ENCODE data around the gene MRPL16. TPM values are rescaled to one million over a fixed set of nuclear protein-coding genes. Genes with fewer than 3 reads are reported as not detected.
"Not testable (repeated sequence)": the region's sequence is repeated elsewhere in the genome, so short reads cannot be mapped to it uniquely, and the experiment has no call there.

Gene MRPL16
- polyA plus RNA-seq, 1 donor from 2014 or later, result 33.2 TPM

- TF ChIP-seq EZH2 (IDR thresholded peaks at IDR 0.05; ENCODE audit: borderline replicate concordance, insufficient read depth, low read length, poor library complexity, severe bottlenecking) (no peak), REST (IDR thresholded peaks at IDR 0.05; ENCODE audit: borderline replicate concordance) (no peak), RAD21 (conservative IDR thresholded peaks at IDR 0.05) (no peak), MXI1 (conservative IDR thresholded peaks at IDR 0.05; ENCODE audit: poor library complexity, severe bottlenecking) (no peak), EP300 (conservative IDR thresholded peaks at IDR 0.05; ENCODE audit: poor library complexity, severe bottlenecking) (no peak), POLR2AphosphoS5 (IDR thresholded peaks at IDR 0.05) (no peak), TAF1 (IDR thresholded peaks at IDR 0.05; ENCODE audit: low read depth) (no peak), SMC3 (conservative IDR thresholded peaks at IDR 0.05; ENCODE audit: poor library complexity) (no peak)
Observed at GRCh38 chr11:59785818-59786217, 24.8 kb downstream of the MRPL16 start.

GRCh38 chr11:59784441-59784840 is 26.1 kb downstream of the MRPL16 start:
- not testable (repeated sequence) for H3K9ac ChIP-seq (ENCODE audit: low read length); H3K27ac ChIP-seq (ENCODE audit: low read length); H3K27me3 ChIP-seq (ENCODE audit: insufficient read depth, low read depth, low read length); H3K4me2 ChIP-seq (ENCODE audit: low read length); H3K9me3 ChIP-seq (ENCODE audit: low read length); H3K79me2 ChIP-seq (replicated peaks; ENCODE audit: insufficient read depth, low read length); H3F3A ChIP-seq (ENCODE audit: insufficient read depth, low read length, poor library complexity, severe bottlenecking); H2AFZ ChIP-seq (ENCODE audit: low read depth, low read length); H3K36me3 ChIP-seq (ENCODE audit: insufficient read depth, low read length); H3K4me3 ChIP-seq (ENCODE audit: low read length); H3K9me2 ChIP-seq (ENCODE audit: insufficient read depth, low read length); H4K20me1 ChIP-seq (ENCODE audit: insufficient read depth)

More at GRCh38 chr11:59785818-59786217, 24.8 kb downstream of the MRPL16 start:
- H2AFZ ChIP-seq (ENCODE audit: low read depth, low read length), result no peak overlapping the region
- H3K27ac ChIP-seq (ENCODE audit: low read length), result no peak overlapping the region
- no peaks in the 10 kb centered on the region for H3F3A ChIP-seq (ENCODE audit: insufficient read depth, low read length, poor library complexity, severe bottlenecking)
- no peaks in the 10 kb centered on the region for H4K20me1 ChIP-seq (ENCODE audit: insufficient read depth)
- H3K79me2 ChIP-seq (replicated peaks; ENCODE audit: insufficient read depth, low read length), result no peaks in the 10 kb centered on the region
- no peaks in the 10 kb centered on the region for H3K9me2 ChIP-seq (ENCODE audit: insufficient read depth, low read length)
- no peaks in the 10 kb centered on the region for H3K27me3 ChIP-seq (ENCODE audit: insufficient read depth, low read depth, low read length)
- H3K9me3 ChIP-seq (ENCODE audit: low read length), result no peaks in the 10 kb centered on the region
- no peaks in the 10 kb centered on the region for H3K36me3 ChIP-seq (ENCODE audit: insufficient read depth, low read length)
- H3K4me3 ChIP-seq (ENCODE audit: low read length), result no peak overlapping the region
- no peak overlapping the region for H3K4me2 ChIP-seq (ENCODE audit: low read length)
- H3K9ac ChIP-seq (ENCODE audit: low read length), result no peak overlapping the region

- H3K36me3 ChIP-seq (ENCODE audit: insufficient read depth, low read length), result no peaks in the 10 kb centered on the region
- no peak for TF ChIP-seq MXI1 (conservative IDR thresholded peaks at IDR 0.05; ENCODE audit: poor library complexity, severe bottlenecking)
- TF ChIP-seq SMC3 (conservative IDR thresholded peaks at IDR 0.05; ENCODE audit: poor library complexity), result no peak
- no peak for TF ChIP-seq REST (IDR thresholded peaks at IDR 0.05; ENCODE audit: borderline replicate concordance)
- TF ChIP-seq RAD21 (conservative IDR thresholded peaks at IDR 0.05), result no peak
- no peak for TF ChIP-seq EZH2 (IDR thresholded peaks at IDR 0.05; ENCODE audit: borderline replicate concordance, insufficient read depth, low read length, poor library complexity, severe bottlenecking)
Observed at GRCh38 chr11:59783632-59784090, 26.9 kb downstream of the MRPL16 start.

More at GRCh38 chr11:59783632-59784090, 26.9 kb downstream of the MRPL16 start:
- Histone ChIP-seq H3K9me2 (ENCODE audit: insufficient read depth, low read length) (no peaks in the 10 kb centered on the region), H3K9me3 (ENCODE audit: low read length) (no peaks in the 10 kb centered on the region), H3K4me3 (ENCODE audit: low read length) (no peak overlapping the region), H3K4me2 (ENCODE audit: low read length) (no peak overlapping the region), H3K27ac (ENCODE audit: low read length) (no peak overlapping the region), H3K79me2 (replicated peaks; ENCODE audit: insufficient read depth, low read length) (no peaks in the 10 kb centered on the region), H2AFZ (ENCODE audit: low read depth, low read length) (no peak overlapping the region), H3F3A (ENCODE audit: insufficient read depth, low read length, poor library complexity, severe bottlenecking) (no peaks in the 10 kb centered on the region), H3K9ac (ENCODE audit: low read length) (no peak overlapping the region), H3K27me3 (ENCODE audit: insufficient read depth, low read depth, low read length) (no peaks in the 10 kb centered on the region), H4K20me1 (ENCODE audit: insufficient read depth) (no peaks in the 10 kb centered on the region)
